A549 (cell line): ENCODE measurements around the gene PRDX2. TPM values are rescaled to one million over a fixed set of nuclear protein-coding genes. Genes with fewer than 3 reads are reported as not detected.

Experiments used
- ATAC-seq, 2 experiments: fragments of 200-7000 bp in 1 of 2; fragments of >200 bp in 1 of 2; cut with Nextera tagmentation in 1 of 2; cut with Tn5 transposase in 1 of 2; 3 replicates each; pipeline versions ENCODE4 v1.8.0 to v1.9.1; 2018 to 2020; ENCODE audit warnings: mild to moderate bottlenecking in 1 of 2, moderate library complexity in 1 of 2
- CTCF ChIA-PET: fragments of 300-600 bp; sonication (Branson Sonifier 250); formaldehyde crosslinking; extraction: SDS; loops from one replicate; lab custom pipeline; 2021; ENCODE audit warnings: antibody characterized with exemption, inconsistent platforms; lab: Yijun Ruan, JAX
- POLR2A ChIA-PET: fragments of 350-600 bp; formaldehyde crosslinking; extraction: SDS; loops from one replicate; lab custom pipeline; 2021; ENCODE audit warnings: antibody characterized with exemption, inconsistent platforms; lab: Yijun Ruan, JAX
- DNase-seq, 2 experiments: peaks; one replicate each; pipeline versions ENCODE4 v3.0.0 to v3.0.0-alpha.2; 2011 to 2016; ENCODE audit warnings: low read depth in 1 of 2, low spot score in 1 of 2
- FAIRE-seq: peaks from 2 replicates; lab custom pipeline; 2011; peaks lifted over from hg19 to GRCh38; lab: Jason Lieb, UNC
- H3K27ac ChIP-seq, 2 experiments: fragments of >200 bp; sonication (Bioruptor Twin); formaldehyde crosslinking; 3 replicates each; pipeline ENCODE4 v1.5.1; 2016 to 2017
- H3K4me1 ChIP-seq: fragments of >200 bp; sonication (Bioruptor Twin); formaldehyde crosslinking; 3 replicates; pipeline ENCODE4 v1.6.1; 2016
- H3K4me2 ChIP-seq: fragments of >200 bp; sonication (Bioruptor Twin); formaldehyde crosslinking; 3 replicates; pipeline ENCODE4 v1.6.1; 2016
- H3K4me3 ChIP-seq: fragments of >200 bp; sonication (Bioruptor Twin); formaldehyde crosslinking; 3 replicates; pipeline ENCODE4 v1.5.1; 2016
- H3K9me3 ChIP-seq: fragments of >200 bp; sonication (Bioruptor Twin); formaldehyde crosslinking; 3 replicates; pipeline ENCODE4 v1.6.1; 2016
- CBX2 ChIP-seq: fragments of 200-600 bp; sonication (generic); IDR thresholded peaks from 2 replicates; pipeline ENCODE4 v1.6.1; 2016; ENCODE audit warnings: low read depth, mild to moderate bottlenecking, borderline replicate concordance
- CHD4 ChIP-seq: fragments of 200-600 bp; sonication (generic); IDR thresholded peaks from 2 replicates; pipeline ENCODE4 v1.6.1; 2016; ENCODE audit warnings: antibody characterized with exemption, mild to moderate bottlenecking, borderline replicate concordance
- EP300 ChIP-seq, 2 experiments: fragments of >200 bp; sonication (Bioruptor Twin); formaldehyde crosslinking; IDR thresholded peaks; 2 replicates in 1 of 2; 3 replicates in 1 of 2; pipeline ENCODE4 v1.6.1; 2016 to 2017
- ESRRA ChIP-seq: fragments of 150-350 bp; IDR thresholded peaks from 2 replicates; pipeline ENCODE4 v1.6.1; 2014; ENCODE audit warnings: mild to moderate bottlenecking, low read length, borderline replicate concordance
- GATA3 ChIP-seq: IDR thresholded peaks from 2 replicates; pipeline ENCODE4 v1.6.1; 2012; ENCODE audit warnings: borderline replicate concordance
- HOXA7 ChIP-seq: fragments of 250-450 bp; sonication (Bioruptor Pico); IDR thresholded peaks from 2 replicates; pipeline ENCODE4 v1.5.0; 2020; ENCODE audit warnings: mild to moderate bottlenecking, moderate library complexity
- HOXB13 ChIP-seq: fragments of 250-450 bp; sonication (Bioruptor Pico); IDR thresholded peaks from 2 replicates; pipeline ENCODE4 v1.5.0; 2020; ENCODE audit warnings: low read depth, mild to moderate bottlenecking, moderate library complexity
- HOXB5 ChIP-seq: fragments of 250-450 bp; sonication (Bioruptor Pico); IDR thresholded peaks from 2 replicates; pipeline ENCODE4 v1.5.0; 2020; ENCODE audit warnings: mild to moderate bottlenecking, moderate library complexity
- JUN ChIP-seq, 2 experiments: fragments of >200 bp; sonication (Bioruptor Twin); formaldehyde crosslinking; IDR thresholded peaks; 2 replicates in 1 of 2; 3 replicates in 1 of 2; pipeline ENCODE4 v1.6.1; 2016 to 2017
- KDM1A ChIP-seq: fragments of 200-600 bp; sonication (generic); IDR thresholded peaks from 2 replicates; pipeline ENCODE4 v1.6.1; 2016; ENCODE audit warnings: low read depth, mild to moderate bottlenecking
- KDM5A ChIP-seq: fragments of 200-600 bp; sonication (generic); IDR thresholded peaks from 2 replicates; pipeline ENCODE4 v1.6.1; 2016; ENCODE audit warnings: antibody characterized with exemption, mild to moderate bottlenecking
- NR3C1 ChIP-seq: fragments of >200 bp; sonication (Bioruptor Twin); formaldehyde crosslinking; IDR thresholded peaks from 3 replicates; pipeline ENCODE4 v1.6.1; 2017
- POLR2A ChIP-seq: IDR thresholded peaks from 2 replicates; pipeline ENCODE4 v1.6.1; 2012; ENCODE audit warnings: mild to moderate bottlenecking, low read length
- POLR2AphosphoS2 ChIP-seq: conservative IDR thresholded peaks from 2 replicates; pipeline ENCODE4 v1.6.1; 2012; ENCODE audit warnings: low read length, improper control_type of control experiment, inconsistent platforms
- RARB ChIP-seq: fragments of 250-450 bp; sonication (Bioruptor Pico); IDR thresholded peaks from 2 replicates; pipeline ENCODE4 v1.8.0; 2021; ENCODE audit warnings: mild to moderate bottlenecking, moderate library complexity
- RCOR1 ChIP-seq: fragments of 150-350 bp; IDR thresholded peaks from 2 replicates; pipeline ENCODE4 v1.6.1; 2014; ENCODE audit warnings: antibody characterized with exemption, low read length, low read depth
- RNF2 ChIP-seq: fragments of 200-600 bp; sonication (generic); IDR thresholded peaks from 2 replicates; pipeline ENCODE4 v1.6.1; 2016; ENCODE audit warnings: low read depth, mild to moderate bottlenecking, antibody characterized with exemption, moderate library complexity, borderline replicate concordance
- SMC3 ChIP-seq: fragments of >200 bp; sonication (Bioruptor Twin); formaldehyde crosslinking; IDR thresholded peaks from 3 replicates; pipeline ENCODE4 v1.6.1; 2018; ENCODE audit warnings: inconsistent platforms
- TFCP2L1 ChIP-seq: fragments of 250-450 bp; sonication (Bioruptor Pico); IDR thresholded peaks from 2 replicates; pipeline ENCODE4 v1.5.0; 2021; ENCODE audit warnings: mild to moderate bottlenecking
- TP53 ChIP-seq: fragments of 250-450 bp; sonication (Bioruptor Pico); IDR thresholded peaks from 2 replicates; pipeline ENCODE4 v1.5.0; 2021; ENCODE audit warnings: mild to moderate bottlenecking, moderate library complexity
- ZFP36 ChIP-seq: fragments of 450-650 bp; IDR thresholded peaks from 2 replicates; pipeline ENCODE4 v1.6.1; 2014; ENCODE audit warnings: borderline replicate concordance; ENCODE audit not compliant: partially characterized antibody
- ZNF302 ChIP-seq: fragments of 250-450 bp; sonication (Bioruptor Pico); IDR thresholded peaks from 2 replicates; pipeline ENCODE4 v1.9.0; 2021; ENCODE audit warnings: inconsistent platforms, mild to moderate bottlenecking, moderate library complexity
- ZSCAN20 ChIP-seq: fragments of 250-450 bp; sonication (Bioruptor Pico); IDR thresholded peaks from 2 replicates; pipeline ENCODE4 v1.8.0; 2022; ENCODE audit warnings: mild to moderate bottlenecking, moderate library complexity
- WGBS: methylation state at CpG from one replicate; pipeline ENCODE4 v1.1.6; 2017; ENCODE audit errors: missing lambda C conversion rate; 5-methylcytosine and 5-hydroxymethylcytosine counted together
- polyA plus RNA-seq, 4 experiments: library from polyadenylated mRNA; depleted of rRNA in 3 of 4; stranded (reverse); fragments of >200 nt; fragmentation: RNase III in 1 of 4; extraction: RNeasy Plus Mini Kit Qiagen cat#74134 plus additional on column Dnase treatment in 1 of 4; gene quantifications; 2 replicates in 3 of 4; 3 replicates in 1 of 4; pipeline ENCODE4 v1.2.3, GENCODE V29; 2011 to 2017
- TF ChIP-seq, protein P1 (sequence below): fragments of >200 bp; sonication (Bioruptor Twin); formaldehyde crosslinking; IDR thresholded peaks from 2 replicates; pipeline ENCODE4 v1.6.1; 2016
- TF ChIP-seq, protein P2 (sequence below): IDR thresholded peaks from 2 replicates; pipeline ENCODE4 v1.6.1; 2012
- TF ChIP-seq, protein P3 (sequence below): fragments of >200 bp; sonication (Bioruptor Twin); formaldehyde crosslinking; IDR thresholded peaks from 3 replicates; pipeline ENCODE4 v1.5.1; 2016
- TF ChIP-seq, protein P4 (sequence below): fragments of 200-600 bp; sonication (generic); IDR thresholded peaks from 2 replicates; pipeline ENCODE4 v1.6.1; 2016; ENCODE audit warnings: antibody characterized with exemption, mild to moderate bottlenecking, moderate library complexity

PRDX2 gene
- polyA plus RNA-seq, 2 of the 4 experiments (the other 2 are of a cell fraction), result 0.57 to 0.84 TPM

DNA sequence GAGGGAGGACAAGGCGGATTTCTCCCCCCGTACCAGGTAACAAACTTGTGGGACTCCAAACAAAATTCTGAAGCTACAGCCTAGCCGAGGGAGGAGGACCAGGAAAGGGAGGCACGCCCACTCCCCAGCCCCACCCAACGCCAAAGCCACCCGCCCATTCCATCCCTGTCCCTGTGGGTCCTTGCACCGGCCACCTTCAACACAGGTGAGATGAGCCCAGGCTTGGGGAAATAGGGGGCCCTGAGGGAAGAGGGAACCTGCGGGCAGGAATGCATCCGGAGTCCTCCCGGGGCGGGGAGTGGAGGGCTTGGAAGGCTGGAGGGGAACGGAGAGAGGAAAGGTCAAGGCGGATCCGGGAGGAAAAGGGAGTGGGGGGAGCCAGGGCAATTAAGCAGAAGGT lies 50.0 kb downstream of the PRDX2 start, which contains the start of gene BEST2:
Gene BEST2 (plus strand): TSS at position 157 of the 400 bp plus-strand sequence. CDS start 802 bp downstream, outside the sequence.
- Histone ChIP-seq H3K4me1 (peaks cover 5% of the 10 kb centered on the region; the same call in 1 of the 3 replicates), H3K27ac (peak within 1 kb of the TSS in 1 of 2 experiments; percentile 53; a peak in 1 of 6 replicates), H3K4me2 (no peak within 1 kb of the TSS; the same call in 2 of the 3 replicates), H3K9me3 (no peaks in the 10 kb centered on the region), H3K4me3 (no peak within 1 kb of the TSS)
- TF ChIP-seq POLR2AphosphoS2, result no peak
- no peak for TF ChIP-seq ZNF302 (CRISPR knock-in tag)
- TF ChIP-seq KDM1A, result no peak
- no peak for TF ChIP-seq CBX2
- TF ChIP-seq TFCP2L1 (CRISPR knock-in tag), result no peak
- no peak for TF ChIP-seq ZFP36
- no peak for TF ChIP-seq RARB (CRISPR knock-in tag)
- TF ChIP-seq CHD4, result no peak
- no peak for TF ChIP-seq TP53 (CRISPR knock-in tag)
- TF ChIP-seq ZSCAN20, result no peak
- no peak for TF ChIP-seq RNF2
- no peak for TF ChIP-seq HOXA7
- no peak for TF ChIP-seq EP300 (IDR thresholded peaks at IDR 0.05)
- ChIA-PET POLR2A (no interaction called here), CTCF (interaction anchor here (1.0 to 38.2 kb wide), 3 partner anchors 18 to 95 kb away, joined by 5 to 725 read pairs (median 9); partner anchors contain the start of gene HOOK2)
- WGBS, result 17% methylated on average over 12 of the region's 14 CpGs
- ATAC-seq (0 out of 6 replicates have a peak, but pooled peaks of 1 of the 2 experiments have one; percentile 6), DNase-seq (no peak), FAIRE-seq (no peak)

DNA sequence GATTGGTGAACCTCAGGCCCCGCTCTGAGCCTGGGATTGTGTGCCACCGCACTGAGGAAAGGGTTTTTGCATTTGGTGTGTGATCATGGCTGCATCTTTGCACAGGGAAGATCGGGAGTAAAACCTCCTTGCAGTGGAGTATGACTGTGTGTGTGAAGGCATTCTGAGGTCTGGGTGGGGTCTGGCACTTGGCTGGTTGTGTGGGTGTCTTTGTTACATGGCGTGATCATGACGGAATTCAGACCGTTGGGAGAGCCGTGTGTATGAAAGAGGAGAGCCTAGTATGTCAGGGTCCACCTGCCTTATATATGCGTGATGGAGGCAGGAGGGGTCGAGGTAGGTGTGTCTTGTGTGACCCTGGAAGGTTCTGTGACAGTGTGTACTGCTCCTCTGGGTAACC lies 50.7 kb downstream of the PRDX2 start:
- 66% methylated on average over 9 of the region's 9 CpGs for WGBS
- peaks cover 5% of the 10 kb centered on the region; the same call in 1 of the 3 replicates for H3K4me1 ChIP-seq
- TF ChIP-seq JUN (IDR thresholded peaks at IDR 0.05), result no peak
- no peak for TF ChIP-seq TP53 (CRISPR knock-in tag)
- no peak for TF ChIP-seq ESRRA
- no peak for TF ChIP-seq HOXB5 (CRISPR knock-in tag)
- no peak for TF ChIP-seq SMC3
- TF ChIP-seq RCOR1, result no peak
- TF ChIP-seq, protein P1, sequence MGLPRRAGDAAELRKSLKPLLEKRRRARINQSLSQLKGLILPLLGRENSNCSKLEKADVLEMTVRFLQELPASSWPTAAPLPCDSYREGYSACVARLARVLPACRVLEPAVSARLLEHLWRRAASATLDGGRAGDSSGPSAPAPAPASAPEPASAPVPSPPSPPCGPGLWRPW, result no peak
- TF ChIP-seq HOXB13, result no peak
- TF ChIP-seq CHD4, result no peak
- TF ChIP-seq KDM5A, result no peak
- ChIA-PET CTCF (interaction anchor here (38.2 kb wide), 1 partner anchor 18 kb away, joined by 725 read pairs; the partner anchor contains the start of gene HOOK2), POLR2A (no interaction called here)
- no peak overlapping the region for H3K4me3 ChIP-seq
- FAIRE-seq, result no peak
- no peak; a peak in 1 of 6 replicates for ATAC-seq
- no peak overlapping the region; the same call in 2 of the 3 replicates for H3K4me2 ChIP-seq
- no peak for DNase-seq
- no peaks in the 10 kb centered on the region for H3K9me3 ChIP-seq
- peak overlapping the region in 1 of 2 experiments; percentile 53; a peak in 1 of 6 replicates for H3K27ac ChIP-seq

DNA sequence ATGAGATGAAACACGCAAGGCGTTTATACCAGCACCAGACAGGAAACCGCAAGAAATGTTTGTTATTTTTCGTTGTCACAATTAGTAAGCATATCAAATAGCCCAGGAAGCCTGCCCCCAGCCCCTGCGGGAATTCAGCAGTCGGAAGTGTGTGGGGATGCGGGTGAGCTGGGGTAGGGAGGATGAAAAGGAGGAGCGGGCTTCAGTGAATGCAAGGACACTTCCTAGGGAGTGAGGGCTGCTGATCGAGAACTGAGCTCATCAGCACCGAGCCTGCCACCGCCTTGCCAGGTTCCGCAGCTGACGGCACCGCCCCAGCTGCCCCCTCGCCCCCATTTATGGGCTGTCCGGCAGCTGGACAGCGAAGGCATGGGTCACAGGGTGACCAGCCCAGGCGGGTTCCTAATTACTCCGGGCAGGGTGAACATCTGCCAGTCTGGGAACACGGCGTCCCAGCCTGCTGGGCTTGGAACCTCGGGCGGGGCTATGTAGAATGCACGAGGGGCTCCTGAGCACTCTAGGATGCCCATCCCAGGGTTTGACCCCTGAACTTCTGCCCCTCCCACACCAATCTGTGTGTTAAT lies 51.6 kb downstream of the PRDX2 start:
- peak; percentile 30; a peak in 2 of 6 replicates for ATAC-seq
- CTCF ChIA-PET, result interaction anchor here (0.5 to 38.2 kb wide), 4 partner anchors 19 to 166 kb away, joined by 3 to 725 read pairs (median 6); partner anchors contain the start of gene HOOK2
- POLR2A ChIA-PET, result no interaction called here
- no peaks in the 10 kb centered on the region for H3K9me3 ChIP-seq
- no peak overlapping the region for H3K4me3 ChIP-seq
- H3K27ac ChIP-seq, result peak overlapping the region in 1 of 2 experiments; percentile 47; a peak in 1 of 6 replicates
- peaks cover 5% of the 10 kb centered on the region; the same call in 1 of the 3 replicates for H3K4me1 ChIP-seq
- FAIRE-seq, result no peak
- H3K4me2 ChIP-seq, result no peak overlapping the region; the same call in 2 of the 3 replicates
- WGBS, result 64% methylated on average over 11 of the region's 24 CpGs
- no peak for DNase-seq
- TF ChIP-seq RARB (CRISPR knock-in tag) (no peak), HOXA7 (no peak), RCOR1 (no peak), ZSCAN20 (no peak), POLR2A (no peak), NR3C1 (no peak), GATA3 (no peak), HOXB5 (CRISPR knock-in tag) (no peak), TFCP2L1 (CRISPR knock-in tag) (no peak)
- TF ChIP-seq, protein P2, sequence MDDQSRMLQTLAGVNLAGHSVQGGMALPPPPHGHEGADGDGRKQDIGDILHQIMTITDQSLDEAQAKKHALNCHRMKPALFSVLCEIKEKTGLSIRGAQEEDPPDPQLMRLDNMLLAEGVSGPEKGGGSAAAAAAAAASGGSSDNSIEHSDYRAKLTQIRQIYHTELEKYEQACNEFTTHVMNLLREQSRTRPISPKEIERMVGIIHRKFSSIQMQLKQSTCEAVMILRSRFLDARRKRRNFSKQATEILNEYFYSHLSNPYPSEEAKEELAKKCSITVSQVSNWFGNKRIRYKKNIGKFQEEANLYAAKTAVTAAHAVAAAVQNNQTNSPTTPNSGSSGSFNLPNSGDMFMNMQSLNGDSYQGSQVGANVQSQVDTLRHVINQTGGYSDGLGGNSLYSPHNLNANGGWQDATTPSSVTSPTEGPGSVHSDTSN, result no peak
- TF ChIP-seq, protein P3, sequence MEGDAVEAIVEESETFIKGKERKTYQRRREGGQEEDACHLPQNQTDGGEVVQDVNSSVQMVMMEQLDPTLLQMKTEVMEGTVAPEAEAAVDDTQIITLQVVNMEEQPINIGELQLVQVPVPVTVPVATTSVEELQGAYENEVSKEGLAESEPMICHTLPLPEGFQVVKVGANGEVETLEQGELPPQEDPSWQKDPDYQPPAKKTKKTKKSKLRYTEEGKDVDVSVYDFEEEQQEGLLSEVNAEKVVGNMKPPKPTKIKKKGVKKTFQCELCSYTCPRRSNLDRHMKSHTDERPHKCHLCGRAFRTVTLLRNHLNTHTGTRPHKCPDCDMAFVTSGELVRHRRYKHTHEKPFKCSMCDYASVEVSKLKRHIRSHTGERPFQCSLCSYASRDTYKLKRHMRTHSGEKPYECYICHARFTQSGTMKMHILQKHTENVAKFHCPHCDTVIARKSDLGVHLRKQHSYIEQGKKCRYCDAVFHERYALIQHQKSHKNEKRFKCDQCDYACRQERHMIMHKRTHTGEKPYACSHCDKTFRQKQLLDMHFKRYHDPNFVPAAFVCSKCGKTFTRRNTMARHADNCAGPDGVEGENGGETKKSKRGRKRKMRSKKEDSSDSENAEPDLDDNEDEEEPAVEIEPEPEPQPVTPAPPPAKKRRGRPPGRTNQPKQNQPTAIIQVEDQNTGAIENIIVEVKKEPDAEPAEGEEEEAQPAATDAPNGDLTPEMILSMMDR, result no peak
- TF ChIP-seq, protein P4, sequence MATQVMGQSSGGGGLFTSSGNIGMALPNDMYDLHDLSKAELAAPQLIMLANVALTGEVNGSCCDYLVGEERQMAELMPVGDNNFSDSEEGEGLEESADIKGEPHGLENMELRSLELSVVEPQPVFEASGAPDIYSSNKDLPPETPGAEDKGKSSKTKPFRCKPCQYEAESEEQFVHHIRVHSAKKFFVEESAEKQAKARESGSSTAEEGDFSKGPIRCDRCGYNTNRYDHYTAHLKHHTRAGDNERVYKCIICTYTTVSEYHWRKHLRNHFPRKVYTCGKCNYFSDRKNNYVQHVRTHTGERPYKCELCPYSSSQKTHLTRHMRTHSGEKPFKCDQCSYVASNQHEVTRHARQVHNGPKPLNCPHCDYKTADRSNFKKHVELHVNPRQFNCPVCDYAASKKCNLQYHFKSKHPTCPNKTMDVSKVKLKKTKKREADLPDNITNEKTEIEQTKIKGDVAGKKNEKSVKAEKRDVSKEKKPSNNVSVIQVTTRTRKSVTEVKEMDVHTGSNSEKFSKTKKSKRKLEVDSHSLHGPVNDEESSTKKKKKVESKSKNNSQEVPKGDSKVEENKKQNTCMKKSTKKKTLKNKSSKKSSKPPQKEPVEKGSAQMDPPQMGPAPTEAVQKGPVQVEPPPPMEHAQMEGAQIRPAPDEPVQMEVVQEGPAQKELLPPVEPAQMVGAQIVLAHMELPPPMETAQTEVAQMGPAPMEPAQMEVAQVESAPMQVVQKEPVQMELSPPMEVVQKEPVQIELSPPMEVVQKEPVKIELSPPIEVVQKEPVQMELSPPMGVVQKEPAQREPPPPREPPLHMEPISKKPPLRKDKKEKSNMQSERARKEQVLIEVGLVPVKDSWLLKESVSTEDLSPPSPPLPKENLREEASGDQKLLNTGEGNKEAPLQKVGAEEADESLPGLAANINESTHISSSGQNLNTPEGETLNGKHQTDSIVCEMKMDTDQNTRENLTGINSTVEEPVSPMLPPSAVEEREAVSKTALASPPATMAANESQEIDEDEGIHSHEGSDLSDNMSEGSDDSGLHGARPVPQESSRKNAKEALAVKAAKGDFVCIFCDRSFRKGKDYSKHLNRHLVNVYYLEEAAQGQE, result no peak
